Activated gamma-delta T cell treated with Interleukin-2 at 50 U/mL for 16 hours (primary cell): ENCODE results near the gene GJC1.
"Not testable (repeated sequence)": the region's sequence is repeated elsewhere in the genome, so short reads cannot be mapped to it uniquely, and the experiment has no call there.

Experiments used
- DNase-seq: peaks from one replicate; pipeline ENCODE4 v3.0.0-alpha.2; 2020

Gene GJC1

GRCh38 chr17:44842748-44843147, 12.7 kb upstream of the GJC1 start:
- no peak for DNase-seq

- DNase-seq: no peak
These were observed 10.8 kb upstream of the GJC1 start for GRCh38 chr17:44840936-44841335.

- no peak for DNase-seq
These were observed 10.2 kb upstream of the GJC1 start for GRCh38 chr17:44840274-44840673.

- DNase-seq: no peak
These were observed 7.1 kb upstream of the GJC1 start for GRCh38 chr17:44837196-44837595.

- no peak for DNase-seq
These were observed 2.7 kb upstream of the GJC1 start for GRCh38 chr17:44832805-44833204.

- no peak for DNase-seq
These were observed 1.3 kb upstream of the GJC1 start for GRCh38 chr17:44831371-44831770.

- no peak for DNase-seq
These were observed 537 bp upstream of the GJC1 start for GRCh38 chr17:44830359-44831288.

GRCh38 chr17:44828919-44829522, 1.1 kb downstream of the GJC1 start:
- DNase-seq: no peak

GRCh38 chr17:44827863-44828262, 2.2 kb downstream of the GJC1 start:
- DNase-seq: no peak

- DNase-seq: no peak
These were observed 3.8 kb downstream of the GJC1 start for GRCh38 chr17:44826123-44826790.

- not testable (repeated sequence) for DNase-seq
These were observed 4.9 kb downstream of the GJC1 start for GRCh38 chr17:44825236-44825635.

- no peak for DNase-seq
These were observed 9.4 kb downstream of the GJC1 start for GRCh38 chr17:44820631-44821212.

- not testable (repeated sequence) for DNase-seq
These were observed 11.6 kb downstream of the GJC1 start for GRCh38 chr17:44818508-44818907.

GRCh38 chr17:44812263-44812662, 17.8 kb downstream of the GJC1 start:
- no peak for DNase-seq

GRCh38 chr17:44808656-44809388, 21.3 kb downstream of the GJC1 start:
- DNase-seq: not testable (repeated sequence)

GRCh38 chr17:44808156-44808555, 21.9 kb downstream of the GJC1 start:
- DNase-seq: no peak

- DNase-seq: no peak
These were observed 22.3 kb downstream of the GJC1 start for GRCh38 chr17:44807817-44808155.

GRCh38 chr17:44807093-44807816, 22.8 kb downstream of the GJC1 start:
- no peak for DNase-seq

GRCh38 chr17:44804302-44805089, 25.6 kb downstream of the GJC1 start:
- DNase-seq: no peak

GRCh38 chr17:44801880-44802279, 28.2 kb downstream of the GJC1 start:
- no peak for DNase-seq

- DNase-seq: no peak
These were observed 31.7 kb downstream of the GJC1 start for GRCh38 chr17:44798356-44798755.
